Measurements from ENCODE around the gene RBM26.

DNA sequence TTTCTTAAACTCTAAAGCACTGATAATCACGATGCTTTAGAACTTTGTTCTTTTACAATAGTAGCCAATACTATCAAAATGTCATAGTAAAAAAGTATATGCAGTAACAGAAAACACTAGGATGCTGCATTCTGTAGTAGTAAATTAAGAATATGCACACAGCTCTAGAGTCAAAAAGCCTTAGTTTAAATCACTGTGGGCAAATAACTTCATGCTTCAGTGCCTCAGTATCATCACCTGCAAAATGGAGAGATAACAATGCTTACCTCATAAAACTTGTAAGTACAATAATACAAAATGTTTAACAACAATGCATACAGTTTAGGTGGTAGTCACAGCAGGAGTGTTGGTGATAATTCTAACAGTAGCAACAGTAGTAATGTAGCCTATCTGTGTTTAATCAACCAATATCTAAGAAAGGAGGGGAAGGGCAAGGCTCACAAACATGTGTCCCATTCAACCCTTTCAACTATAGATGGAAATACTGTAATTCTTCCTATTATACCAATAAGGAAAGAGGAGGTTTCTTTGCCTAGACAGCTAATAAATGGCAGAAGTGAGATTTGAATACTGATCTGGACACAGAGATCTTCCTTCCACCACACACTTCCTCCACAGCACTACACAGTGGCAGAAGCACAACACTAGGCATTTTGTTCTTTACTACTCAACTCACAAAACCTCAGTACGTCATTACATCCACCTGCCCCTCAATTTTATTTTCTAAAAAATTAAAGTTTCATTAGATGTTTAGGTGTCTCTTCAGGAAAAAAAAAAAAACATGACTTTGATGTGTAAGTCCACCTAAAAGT, 4.6 kb downstream of the RBM26 start:
- TF ChIP-seq, protein P1, sequence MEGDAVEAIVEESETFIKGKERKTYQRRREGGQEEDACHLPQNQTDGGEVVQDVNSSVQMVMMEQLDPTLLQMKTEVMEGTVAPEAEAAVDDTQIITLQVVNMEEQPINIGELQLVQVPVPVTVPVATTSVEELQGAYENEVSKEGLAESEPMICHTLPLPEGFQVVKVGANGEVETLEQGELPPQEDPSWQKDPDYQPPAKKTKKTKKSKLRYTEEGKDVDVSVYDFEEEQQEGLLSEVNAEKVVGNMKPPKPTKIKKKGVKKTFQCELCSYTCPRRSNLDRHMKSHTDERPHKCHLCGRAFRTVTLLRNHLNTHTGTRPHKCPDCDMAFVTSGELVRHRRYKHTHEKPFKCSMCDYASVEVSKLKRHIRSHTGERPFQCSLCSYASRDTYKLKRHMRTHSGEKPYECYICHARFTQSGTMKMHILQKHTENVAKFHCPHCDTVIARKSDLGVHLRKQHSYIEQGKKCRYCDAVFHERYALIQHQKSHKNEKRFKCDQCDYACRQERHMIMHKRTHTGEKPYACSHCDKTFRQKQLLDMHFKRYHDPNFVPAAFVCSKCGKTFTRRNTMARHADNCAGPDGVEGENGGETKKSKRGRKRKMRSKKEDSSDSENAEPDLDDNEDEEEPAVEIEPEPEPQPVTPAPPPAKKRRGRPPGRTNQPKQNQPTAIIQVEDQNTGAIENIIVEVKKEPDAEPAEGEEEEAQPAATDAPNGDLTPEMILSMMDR (IDR thresholded peaks at IDR 0.05): no peak
- TF ChIP-seq POLR2A (IDR thresholded peaks at IDR 0.05): no peak

All from Peyer's patch (tissue), 4 donors.